ENCODE data around the gene WARS2. TPM values are rescaled to one million over a fixed set of nuclear protein-coding genes. Genes with fewer than 3 reads are reported as not detected.
"Not testable (repeated sequence)": the region's sequence is repeated elsewhere in the genome, so short reads cannot be mapped to it uniquely, and the experiment has no call there.

Gene WARS2
- total RNA-seq, 1 donor from 2014 or later: 14.5 TPM

DNA sequence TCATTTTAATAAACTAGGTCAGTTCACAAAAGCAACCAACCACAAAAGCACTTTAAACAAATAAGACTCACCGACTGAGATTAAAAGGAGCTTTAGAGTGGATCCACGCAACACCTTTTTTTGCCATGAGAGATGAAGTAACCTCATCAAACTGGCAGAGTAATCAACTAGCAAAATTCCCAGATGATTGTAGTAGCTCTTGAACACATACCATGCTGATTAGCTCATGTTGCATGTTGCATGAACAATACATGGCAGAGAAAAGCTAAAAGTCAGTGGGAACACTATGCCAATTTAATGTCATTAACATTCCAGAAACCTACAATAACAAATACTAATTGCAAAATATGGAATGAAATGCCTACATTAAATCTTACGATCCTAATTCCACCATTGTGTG is 4.1 kb downstream of the WARS2 start:
- no peak for ATAC-seq

DNA sequence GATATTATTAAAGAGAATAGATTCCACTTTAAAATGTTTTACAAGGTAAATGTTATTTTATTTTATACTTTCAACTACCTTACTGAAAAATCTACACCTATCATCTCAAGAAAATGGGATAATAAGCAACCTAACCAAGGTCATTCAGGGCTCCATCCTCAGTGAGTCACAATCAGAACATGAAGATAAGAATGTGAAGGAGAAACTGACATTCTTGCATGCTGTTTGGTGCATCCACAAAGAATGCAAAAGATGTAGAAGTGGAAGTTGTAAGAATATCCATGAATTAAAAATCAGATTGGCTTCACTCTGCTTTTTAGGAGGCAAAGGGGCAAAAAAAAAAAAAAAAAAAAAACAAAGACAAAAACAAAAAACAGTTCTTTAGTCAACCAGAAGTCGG is 6.5 kb downstream of the WARS2 start:
- ATAC-seq: no peak

DNA sequence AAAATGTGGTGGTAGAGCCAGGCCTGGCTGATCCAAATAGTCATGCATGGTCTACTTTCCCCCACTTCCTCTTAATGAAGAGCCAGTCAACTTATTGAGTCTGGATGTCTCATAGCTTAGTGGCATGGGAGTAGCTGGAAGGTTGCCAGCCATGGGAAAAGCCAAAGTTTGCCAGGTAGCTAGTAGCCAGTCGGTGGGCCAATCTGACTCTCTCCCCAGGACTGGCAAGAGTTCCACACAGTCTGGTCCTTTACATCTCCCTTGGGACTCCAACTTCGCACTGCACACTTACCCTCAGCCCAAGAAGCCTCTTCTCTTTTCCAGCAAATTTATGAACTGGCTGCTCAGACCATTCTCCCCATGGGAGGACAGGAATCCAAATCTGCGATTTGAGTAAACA is 8.3 kb downstream of the WARS2 start:
- ATAC-seq: no peak

DNA sequence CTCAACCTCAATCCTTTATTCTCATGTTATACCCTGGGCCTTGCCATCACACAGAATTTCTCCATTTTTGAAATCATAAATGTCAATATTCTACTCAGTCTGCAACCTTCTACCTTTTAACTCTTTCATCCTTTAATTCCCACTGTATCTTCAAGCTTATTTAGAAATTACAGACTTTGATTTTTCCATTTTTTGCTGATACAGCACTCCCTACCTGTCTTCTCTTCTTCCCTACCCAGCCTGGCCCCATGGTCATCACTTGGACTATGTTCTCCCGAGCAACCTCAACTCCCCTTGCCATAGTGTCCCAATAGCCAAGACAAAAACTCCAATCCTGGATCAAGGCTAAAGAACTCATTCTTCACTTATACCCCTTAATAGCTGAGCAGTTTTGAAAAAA is 14.6 kb downstream of the WARS2 start:
- no peak for ATAC-seq

DNA sequence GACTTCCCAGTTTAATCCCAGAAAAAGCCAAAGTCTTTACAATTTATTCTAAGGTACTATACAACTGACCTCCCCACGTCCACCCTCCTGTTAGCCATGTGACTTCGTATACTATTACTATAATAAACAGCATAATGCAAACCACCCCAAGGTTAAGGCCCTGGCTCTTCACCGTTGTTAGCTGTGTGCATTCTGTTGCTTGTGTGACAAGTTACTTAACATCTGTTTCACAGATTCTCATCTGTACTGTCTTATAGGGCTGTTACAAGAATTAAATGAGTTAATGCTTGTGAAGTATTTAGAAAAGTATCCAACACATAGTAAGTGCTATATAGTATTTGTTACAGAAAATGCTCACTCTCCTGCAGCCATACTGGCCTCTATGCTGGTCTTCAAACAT is 15.7 kb downstream of the WARS2 start:
- ATAC-seq: no peak

DNA sequence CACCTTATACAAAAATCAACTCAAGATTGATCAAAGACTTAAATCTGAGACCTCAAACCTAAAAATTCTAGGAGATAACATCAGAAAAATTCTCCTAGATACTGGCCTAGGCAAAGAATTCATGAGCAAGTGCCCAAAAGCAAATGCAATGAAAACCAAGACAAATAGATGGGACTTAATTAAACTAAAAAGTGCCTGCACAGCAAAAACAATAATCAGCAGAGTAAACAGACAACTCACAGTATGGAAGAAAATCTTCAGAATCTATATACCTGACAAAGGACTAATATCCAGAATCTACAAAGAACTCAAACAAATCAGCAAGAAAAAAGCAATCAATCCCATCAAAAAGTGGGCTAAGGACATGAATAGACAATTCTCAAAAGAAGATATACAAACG is 18.6 kb downstream of the WARS2 start:
- ATAC-seq: not testable (repeated sequence)

DNA sequence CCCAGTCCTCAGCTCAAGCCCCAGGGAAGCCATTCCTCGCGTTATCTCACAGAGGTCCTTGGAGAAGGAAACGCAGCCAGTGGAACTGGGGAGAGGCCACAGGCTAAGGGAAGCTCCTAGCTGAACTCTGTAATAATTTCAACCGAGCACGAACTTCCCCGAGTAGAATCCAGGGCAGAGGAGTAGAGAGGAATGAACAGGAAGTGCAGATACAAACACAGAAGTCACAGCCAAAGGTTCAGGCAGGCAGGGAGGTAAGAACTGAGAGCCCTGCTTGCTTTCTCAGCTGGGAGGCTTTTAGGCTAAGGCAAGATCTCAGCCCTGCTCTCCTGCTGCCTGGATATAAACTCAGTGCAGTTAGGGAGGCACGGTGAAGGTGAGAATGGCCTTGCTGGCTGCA is 23.7 kb downstream of the WARS2 start:
- no peak for ATAC-seq

DNA sequence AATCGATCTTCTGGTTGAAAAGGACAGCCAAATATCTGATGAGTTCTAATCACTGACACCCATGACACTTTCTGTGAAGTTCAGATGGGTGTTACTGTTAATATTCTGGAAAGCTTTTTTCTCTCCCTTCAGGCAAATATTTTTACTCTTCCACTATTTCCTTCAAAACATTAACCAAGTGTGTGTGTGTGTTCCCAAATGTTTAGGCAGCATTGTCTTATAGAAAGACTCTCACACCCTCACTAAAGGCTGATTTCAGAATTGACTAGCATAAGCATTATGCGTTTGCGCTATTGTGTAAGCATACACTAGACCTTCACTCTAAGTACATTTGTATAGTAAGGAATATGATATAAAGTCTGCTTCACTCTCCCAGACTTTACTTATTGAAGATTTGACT is 24.7 kb downstream of the WARS2 start:
- ATAC-seq: no peak

DNA sequence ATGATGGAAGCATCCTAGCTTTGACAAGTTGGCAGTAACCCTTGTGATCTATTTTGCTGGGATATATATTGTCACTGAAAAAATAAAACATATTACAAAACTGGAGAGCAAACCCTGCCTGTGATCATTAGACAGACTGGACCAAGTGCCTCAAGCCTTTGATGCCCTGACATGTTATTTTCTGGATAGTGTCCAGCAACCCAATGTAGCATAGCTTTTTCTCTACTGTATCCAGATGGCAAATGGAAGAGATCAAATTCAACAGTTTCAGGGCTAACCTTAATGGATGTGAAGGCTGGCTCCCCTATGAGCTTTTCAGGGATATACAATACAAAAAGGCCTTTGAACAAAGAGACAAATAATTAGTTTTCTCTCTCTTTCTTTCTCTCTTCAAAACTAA is 25.1 kb downstream of the WARS2 start:
- ATAC-seq: no peak

DNA sequence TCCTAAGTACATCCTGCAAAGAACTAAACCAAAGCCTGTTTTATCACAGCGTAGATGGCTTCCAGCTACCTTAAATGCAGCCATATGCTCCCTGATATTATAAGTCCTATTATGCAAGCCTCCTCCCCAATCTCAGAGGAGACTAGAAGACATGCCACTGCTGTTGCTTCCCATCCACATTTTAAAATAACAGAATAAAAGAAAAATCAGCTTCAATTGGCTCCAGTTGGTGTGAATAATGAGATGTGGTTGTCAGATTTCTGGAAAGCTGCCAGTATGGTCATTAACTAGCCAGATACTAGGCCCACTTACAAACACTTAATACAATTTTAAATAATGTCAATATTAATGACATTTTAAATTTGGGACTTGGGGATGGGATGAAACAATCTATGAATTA is 25.7 kb downstream of the WARS2 start:
- ATAC-seq: no peak

DNA sequence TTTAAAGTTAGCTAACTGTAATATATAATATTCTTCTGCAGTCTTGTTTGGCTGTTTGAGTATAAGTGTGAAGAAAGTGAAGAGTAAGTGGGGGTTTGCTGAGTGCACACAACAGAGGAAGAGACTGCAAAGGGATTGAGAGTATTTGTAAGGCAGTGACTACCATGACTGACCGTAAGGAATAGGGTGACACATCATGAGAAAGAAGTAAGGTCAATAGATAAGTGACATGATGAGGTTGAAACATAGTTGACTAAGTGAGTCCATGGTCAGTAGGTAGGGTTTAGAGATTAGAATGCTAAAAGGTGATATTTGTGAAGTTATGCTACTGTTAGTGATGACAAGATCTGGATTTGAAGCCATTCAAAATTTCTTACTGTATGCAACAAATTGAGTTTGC is 27.7 kb downstream of the WARS2 start:
- no peak for ATAC-seq

DNA sequence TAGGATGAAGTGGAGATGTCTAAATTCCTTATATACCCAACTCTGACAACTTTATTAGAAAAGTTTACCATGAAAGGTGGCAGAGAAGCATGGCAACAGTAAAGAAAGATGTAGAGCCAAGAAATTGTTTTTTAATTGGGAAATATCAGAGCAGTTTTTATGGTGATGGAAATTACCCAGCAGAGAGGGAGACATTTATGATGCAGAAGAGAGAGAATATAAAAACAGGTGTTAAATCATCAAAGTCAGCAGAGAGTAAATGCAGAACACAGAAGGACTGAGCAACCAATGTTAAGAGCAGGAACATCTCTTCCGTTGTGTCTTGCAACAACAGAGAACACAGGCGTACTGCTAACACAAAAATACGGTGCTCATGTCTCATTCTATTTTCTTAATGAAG is 28.2 kb downstream of the WARS2 start:
- ATAC-seq: no peak

DNA sequence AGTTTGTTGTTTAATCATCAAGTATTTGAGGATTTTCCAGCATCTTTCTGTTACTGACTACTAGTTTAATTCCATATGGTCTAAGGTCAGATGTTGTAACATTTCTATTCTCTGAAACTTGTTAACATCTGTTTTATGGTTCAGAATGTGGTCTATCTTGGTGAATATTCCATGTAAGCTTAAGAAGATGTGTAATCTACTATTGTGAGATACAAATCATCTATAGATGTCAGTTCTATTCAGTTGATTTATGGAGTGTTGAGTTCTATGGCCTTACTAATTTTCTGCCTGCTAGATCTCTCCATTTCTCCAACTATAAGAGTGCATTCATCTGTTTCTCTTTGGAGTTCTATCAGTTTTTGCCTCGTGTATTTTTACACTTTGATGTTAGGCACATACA is 31.5 kb downstream of the WARS2 start:
- no peak for ATAC-seq

DNA sequence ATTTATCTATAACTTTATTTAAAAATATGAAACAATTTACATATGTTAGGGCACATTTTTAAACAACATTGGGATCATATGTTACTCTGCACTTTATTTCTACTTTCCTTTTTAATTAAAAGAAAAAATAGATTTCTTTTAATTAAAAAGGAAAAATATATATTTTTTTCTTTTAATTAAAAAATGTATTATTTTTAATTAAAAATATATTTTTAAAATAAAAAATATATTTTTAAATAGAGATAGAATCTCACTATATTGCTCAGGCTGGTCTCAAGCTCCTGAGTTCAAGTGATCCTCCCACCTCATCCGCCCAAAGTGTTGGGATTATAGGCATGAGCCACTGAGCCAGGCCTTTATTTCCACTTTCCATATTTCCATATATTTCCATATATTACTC is 36.7 kb downstream of the WARS2 start:
- ATAC-seq: no peak

DNA sequence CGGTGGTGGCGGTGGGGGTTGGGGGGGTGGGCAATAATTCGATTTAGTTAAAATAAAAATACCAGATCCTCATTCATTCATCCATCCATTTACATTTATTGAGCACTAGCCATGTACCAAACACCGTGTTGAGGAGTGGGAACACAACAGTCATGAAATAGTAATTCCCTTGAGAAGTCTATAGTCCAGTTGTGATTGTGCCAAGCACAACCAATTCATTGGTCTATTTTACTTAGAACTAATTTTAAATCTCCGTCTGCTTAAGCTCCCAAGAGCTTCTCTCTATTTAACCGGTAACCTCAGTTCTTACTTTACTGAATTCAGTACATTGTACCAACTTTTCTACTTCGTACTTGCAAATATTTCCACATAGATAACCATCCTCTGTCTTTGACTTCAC is 38.4 kb downstream of the WARS2 start:
- no peak for ATAC-seq

DNA sequence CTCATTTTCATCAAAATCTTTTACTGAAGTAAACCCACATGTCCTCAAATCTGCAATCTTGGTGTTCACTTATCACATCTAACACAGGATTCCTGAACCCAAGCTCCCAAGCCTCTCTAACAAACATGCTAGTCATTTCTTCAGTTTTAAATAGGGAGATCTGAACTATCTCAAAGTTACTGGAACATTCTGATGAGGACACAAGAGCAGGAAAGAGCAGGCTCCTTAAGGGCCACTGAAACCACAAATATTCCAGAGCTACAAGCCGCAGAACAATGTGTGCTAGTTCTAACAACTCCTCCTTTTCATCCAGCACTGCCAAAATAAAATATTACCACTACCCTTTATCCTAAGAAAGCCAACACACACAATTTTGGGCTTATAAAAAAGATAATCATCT is 38.9 kb downstream of the WARS2 start:
- no peak for ATAC-seq

DNA sequence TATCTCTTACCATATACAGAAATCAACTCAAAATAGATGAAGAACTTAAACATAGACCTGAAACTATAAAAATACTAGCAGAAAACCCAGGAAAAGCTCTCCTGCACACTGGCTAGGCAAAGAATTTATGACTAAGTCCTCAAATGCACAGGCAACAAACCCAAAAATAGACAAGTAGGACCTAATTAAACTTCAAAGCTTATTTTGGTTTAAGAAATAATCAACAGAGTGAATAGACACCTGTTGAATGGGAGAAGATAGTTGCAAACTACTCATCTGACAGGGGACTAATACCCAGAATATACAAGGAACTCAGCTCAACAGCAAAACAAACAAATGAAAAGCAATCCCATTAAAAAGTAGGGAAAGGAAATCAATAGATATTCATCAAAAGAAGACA is 40.7 kb downstream of the WARS2 start:
- no peak for ATAC-seq

DNA sequence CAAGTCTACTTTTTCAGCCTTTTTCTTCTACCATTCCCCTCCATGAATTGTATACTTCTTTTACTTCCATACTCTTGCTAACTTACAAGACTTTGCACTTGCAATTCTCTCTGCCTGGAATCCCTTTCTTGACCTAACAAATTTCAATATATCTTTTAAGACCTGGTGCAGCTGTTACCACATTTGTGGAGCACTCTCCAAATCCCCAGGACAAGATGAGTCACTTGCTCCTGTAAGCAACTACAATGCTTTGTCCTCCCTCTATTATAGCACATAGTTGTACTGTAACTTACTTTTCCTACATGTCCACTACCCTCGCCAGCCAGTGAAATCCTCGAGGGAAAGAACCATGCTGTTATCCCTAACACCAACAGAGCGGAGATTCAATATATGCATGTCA is 43.1 kb downstream of the WARS2 start:
- no peak for ATAC-seq

DNA sequence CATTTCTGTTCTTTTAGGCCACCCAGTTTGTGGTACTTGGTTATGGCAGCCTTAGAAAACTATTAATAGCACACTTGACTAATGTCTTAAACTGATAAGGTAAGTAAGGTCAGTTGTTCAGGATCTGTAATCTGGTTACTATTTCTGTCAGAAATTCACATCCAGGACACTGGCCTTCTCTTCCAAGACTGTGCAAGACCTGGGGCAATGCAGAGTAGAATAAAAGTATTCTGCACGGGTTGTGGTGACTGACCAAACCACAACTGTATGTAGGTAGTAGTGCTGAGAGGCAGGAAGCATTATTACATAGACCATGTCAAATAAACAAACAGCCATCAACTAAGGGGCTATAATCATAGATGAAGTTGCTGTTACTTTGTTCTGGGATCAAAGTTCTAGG is 46.7 kb downstream of the WARS2 start:
- no peak for ATAC-seq

DNA sequence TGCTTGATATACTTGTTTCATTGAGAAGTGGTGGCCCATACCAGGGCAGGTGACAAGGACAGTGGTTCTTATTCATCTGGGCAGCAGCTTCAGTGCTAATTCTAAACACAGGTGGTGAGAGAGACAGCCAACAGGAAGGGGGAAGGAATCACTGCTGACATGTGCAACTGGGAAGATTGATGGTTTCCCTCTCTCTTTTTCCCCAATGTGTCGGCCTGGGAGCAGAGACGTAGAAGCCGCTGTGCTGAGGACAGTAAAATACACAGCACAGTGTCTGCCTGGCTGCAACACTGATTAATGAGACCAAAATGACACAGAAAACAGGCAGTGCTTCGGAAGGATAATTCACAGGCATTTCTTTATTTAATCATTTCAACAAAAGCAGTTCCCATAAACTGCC is 48.8 kb downstream of the WARS2 start:
- ATAC-seq: no peak

DNA sequence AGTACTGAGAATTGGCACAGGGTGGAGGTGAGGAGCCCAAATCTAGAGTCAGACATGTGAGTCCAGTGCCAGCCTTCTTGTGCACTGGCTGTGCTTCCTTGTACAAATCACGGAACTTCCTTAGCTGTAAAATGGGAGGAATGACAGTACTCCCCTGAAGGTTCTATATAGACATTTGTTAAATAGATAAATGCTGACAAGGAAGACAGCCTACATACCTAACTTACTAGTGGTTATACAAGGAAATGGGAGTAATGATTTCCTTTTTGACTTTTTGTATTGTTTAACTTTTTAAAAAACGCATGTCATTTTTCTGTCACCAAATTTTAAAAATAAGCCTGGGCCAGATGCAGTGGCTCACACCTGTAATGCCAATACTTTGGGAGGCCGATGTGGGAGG is 50.2 kb downstream of the WARS2 start:
- ATAC-seq: no peak

DNA sequence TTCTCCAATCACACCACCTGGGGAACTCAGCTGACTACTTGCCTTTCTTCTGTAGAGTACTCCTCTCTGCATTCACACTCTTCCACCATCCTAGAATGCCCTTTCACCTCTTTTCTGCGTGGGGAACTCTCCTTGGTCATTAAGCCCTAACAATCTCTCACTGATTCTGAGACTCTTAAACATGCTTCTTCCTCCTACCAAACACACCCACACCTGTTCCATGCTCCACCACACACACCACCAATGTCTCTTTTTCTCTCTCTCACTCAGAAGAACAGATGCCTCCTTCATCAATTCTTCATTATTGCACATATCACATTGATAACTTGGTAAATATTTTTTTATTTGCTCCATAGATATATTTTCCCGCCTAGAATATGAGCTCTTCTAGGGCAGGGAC is 53.6 kb downstream of the WARS2 start:
- ATAC-seq: no peak

DNA sequence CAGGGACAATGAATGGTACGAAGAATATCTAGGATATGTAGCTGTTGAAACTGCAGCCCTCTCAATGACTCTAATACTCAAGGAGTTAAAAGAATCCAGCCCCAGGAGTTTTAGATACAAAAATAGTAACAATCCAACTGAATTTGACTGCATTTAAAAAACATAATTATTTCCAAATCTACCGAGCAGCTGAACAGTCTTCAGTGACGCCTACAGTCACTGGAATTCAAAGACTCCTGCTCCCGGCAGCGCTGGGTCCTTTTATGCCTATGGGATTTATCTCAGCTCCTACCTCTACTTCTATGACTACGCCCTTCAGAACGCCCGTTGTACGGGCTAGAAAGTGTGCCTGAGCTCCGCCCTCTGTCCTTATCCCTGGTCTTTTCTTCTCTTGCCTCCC is 55.7 kb downstream of the WARS2 start:
- ATAC-seq: no peak

DNA sequence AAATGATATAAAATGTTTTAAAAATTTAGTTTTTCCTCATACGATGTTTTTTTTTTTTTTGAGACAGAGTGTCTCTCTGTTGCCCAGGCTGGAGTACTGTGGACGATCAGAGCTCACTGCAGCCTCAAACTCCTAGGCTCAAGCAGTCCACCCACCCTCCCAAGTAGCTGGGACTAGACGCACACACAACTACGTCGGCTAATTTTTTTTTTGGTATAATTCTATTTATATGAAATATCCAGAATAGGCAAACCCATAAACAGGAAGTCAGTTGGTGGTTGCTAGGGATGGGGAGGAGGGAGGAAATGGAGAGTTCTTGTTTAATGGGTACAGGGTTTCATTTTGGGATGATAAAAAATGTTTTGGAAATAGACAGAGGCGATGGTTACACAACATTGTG is 56.5 kb downstream of the WARS2 start:
- no peak for ATAC-seq

DNA sequence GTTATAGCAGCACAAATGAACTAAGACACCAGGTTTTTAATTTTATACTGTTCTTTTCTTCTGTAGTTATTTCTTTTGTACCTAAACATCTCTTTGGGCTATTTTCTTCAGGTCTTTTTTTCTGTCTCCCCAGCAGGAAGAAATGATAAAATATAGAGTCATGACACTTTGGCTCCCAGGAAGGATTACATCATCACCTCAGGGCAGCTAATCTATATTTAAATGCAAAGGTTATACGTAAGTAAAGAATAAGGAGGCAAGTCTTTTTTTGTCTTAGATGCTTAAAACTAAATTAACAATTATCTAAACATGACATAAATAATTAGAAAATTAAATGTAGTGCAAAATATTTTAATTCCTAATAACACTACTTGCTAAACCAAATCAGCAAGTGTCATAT is 57.0 kb downstream of the WARS2 start:
- no peak for ATAC-seq

DNA sequence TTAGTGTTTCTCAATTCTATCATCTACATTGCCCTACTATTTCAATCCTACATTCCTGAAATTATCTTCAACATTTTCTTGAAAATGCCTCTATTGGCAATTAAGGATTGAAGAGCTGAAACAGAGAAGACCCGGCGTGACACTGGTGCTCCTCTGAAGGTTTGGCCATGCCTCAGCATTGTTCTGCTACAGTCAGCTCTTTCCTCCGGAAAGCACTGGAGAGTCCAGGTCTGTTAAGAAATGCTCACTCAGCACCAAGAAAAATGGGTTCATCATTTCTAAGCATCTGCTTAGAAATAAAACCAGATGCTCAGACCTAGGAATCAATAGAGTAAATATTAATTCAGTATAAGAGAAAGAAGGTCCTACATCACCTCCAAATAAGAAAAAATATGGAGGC is 58.8 kb downstream of the WARS2 start:
- no peak for ATAC-seq
